Measurements from ENCODE around the gene NDC80. TPM values are rescaled to one million over a fixed set of nuclear protein-coding genes. Genes with fewer than 3 reads are reported as not detected.

NDC80 gene
- total RNA-seq, 2 experiments from 2014 or later: 81.3 to 82.2 TPM

DNA sequence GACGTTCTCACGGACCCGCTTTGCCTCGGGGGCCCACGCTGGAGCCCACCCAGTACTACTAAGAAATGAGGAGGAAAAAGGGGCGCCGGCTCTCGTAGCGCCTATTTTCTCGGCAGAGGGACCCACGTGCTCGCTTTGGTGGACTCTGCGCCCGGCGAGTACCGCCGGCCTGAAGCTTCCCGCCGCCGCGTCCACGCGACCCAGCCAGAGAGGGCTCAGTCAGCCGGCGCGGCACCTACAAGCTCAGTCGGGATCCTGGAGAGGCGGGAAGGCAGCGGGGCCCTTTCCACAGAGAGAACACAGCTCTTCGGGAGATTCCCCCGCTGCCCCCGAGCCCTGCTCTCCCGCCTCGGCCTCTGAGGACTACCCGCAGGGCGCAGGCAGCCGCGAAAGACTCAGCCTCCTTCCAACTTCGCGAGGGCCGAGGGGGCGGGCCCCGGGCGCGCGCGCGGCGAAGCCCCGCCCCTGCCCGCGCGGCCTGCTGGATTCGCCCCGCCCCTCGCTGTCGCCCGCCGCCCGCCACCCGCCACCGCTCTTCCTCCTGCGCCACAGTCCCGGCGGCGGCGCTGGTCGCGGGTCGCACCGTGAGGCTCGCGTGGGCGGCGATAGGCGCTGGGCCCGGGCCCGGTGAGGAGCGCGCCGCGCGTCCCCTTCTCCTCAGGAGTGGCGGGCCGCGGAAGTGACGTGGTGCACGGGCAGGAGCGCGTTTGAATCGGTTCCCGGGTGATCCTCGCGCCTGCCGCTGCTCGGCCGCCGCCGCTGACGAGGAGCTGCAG lies 84.0 kb downstream of the NDC80 start, which contains the start of gene SMCHD1:
Gene SMCHD1, plus strand, starts transcription at position 549 of the 776 bp plus-strand sequence. CDS start 350 bp downstream, outside the sequence.
- Mint-ChIP-seq H3K4me3 (peak within 1 kb of the TSS; percentile 95), H3K4me1 (ENCODE audit: low read depth) (peaks cover 42% of the 10 kb centered on the region), H3K27ac (peak within 1 kb of the TSS; percentile 98), H3K27me3 (no peaks in the 10 kb centered on the region), H3K9me3 (no peaks in the 10 kb centered on the region), H3K36me3 (ENCODE audit: low read depth) (peaks cover 26% of the 10 kb centered on the region)
- intact Hi-C loops (cut with micrococcal nuclease): loop anchor here (5.0 kb wide), 1 partner anchor 83 kb away; the partner anchor contains the start of genes METTL4 and NDC80
- ChIA-PET CTCF (interaction anchor here (1.2 to 3.0 kb wide), 4 partner anchors 19 to 67 kb away, joined by 3 to 7 read pairs (median 5); no protein-coding TSS in a partner anchor), POLR2A (interaction anchor here (0.6 to 5.2 kb wide), 29 partner anchors 11 to 797 kb away, joined by 3 to 76 read pairs (median 4); partner anchors contain the start of genes METTL4 and NDC80)
- TF ChIP-seq, protein P1, sequence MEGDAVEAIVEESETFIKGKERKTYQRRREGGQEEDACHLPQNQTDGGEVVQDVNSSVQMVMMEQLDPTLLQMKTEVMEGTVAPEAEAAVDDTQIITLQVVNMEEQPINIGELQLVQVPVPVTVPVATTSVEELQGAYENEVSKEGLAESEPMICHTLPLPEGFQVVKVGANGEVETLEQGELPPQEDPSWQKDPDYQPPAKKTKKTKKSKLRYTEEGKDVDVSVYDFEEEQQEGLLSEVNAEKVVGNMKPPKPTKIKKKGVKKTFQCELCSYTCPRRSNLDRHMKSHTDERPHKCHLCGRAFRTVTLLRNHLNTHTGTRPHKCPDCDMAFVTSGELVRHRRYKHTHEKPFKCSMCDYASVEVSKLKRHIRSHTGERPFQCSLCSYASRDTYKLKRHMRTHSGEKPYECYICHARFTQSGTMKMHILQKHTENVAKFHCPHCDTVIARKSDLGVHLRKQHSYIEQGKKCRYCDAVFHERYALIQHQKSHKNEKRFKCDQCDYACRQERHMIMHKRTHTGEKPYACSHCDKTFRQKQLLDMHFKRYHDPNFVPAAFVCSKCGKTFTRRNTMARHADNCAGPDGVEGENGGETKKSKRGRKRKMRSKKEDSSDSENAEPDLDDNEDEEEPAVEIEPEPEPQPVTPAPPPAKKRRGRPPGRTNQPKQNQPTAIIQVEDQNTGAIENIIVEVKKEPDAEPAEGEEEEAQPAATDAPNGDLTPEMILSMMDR (IDR thresholded peaks at IDR 0.05): no peak
- ATAC-seq: peak; percentile 82
- peak; percentile 96 for DNase-seq

DNA sequence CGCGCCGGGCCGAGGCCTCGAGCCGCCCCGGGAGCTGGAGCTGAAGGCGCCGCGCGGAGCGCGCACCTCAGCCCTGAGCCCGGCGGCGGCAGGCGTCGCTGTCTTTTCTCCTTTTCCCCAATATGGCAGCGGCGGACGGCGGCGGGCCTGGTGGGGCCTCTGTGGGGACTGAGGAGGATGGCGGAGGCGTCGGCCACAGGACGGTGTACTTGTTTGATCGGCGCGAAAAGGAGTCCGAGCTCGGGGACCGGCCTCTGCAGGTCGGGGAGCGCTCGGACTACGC lies 84.5 kb downstream of the NDC80 start:
- peak overlapping the region; percentile 95 for H3K4me3 Mint-ChIP-seq
- peaks cover 31% of the 10 kb centered on the region for H3K36me3 Mint-ChIP-seq (ENCODE audit: low read depth)
- TF ChIP-seq, protein P1 (IDR thresholded peaks at IDR 0.05): no peak
- peak overlapping the region; percentile 95 for H3K27ac Mint-ChIP-seq
- H3K9me3 Mint-ChIP-seq: no peaks in the 10 kb centered on the region
- no peak for DNase-seq
- H3K4me1 Mint-ChIP-seq (ENCODE audit: low read depth): peaks cover 43% of the 10 kb centered on the region
- intact Hi-C loops (cut with micrococcal nuclease): loop anchor here (5.0 kb wide), 1 partner anchor 84 kb away; the partner anchor contains the start of genes METTL4 and NDC80
- POLR2A ChIA-PET: interaction anchor here (0.7 to 5.2 kb wide), 27 partner anchors 10 to 796 kb away, joined by 3 to 76 read pairs (median 5); partner anchors contain the start of genes METTL4 and NDC80
- ATAC-seq: peak; percentile 35
- H3K27me3 Mint-ChIP-seq: no peaks in the 10 kb centered on the region
- CTCF ChIA-PET: interaction anchor here (1.2 to 3.0 kb wide), 4 partner anchors 18 to 67 kb away, joined by 3 to 7 read pairs (median 5); no protein-coding TSS in a partner anchor

DNA sequence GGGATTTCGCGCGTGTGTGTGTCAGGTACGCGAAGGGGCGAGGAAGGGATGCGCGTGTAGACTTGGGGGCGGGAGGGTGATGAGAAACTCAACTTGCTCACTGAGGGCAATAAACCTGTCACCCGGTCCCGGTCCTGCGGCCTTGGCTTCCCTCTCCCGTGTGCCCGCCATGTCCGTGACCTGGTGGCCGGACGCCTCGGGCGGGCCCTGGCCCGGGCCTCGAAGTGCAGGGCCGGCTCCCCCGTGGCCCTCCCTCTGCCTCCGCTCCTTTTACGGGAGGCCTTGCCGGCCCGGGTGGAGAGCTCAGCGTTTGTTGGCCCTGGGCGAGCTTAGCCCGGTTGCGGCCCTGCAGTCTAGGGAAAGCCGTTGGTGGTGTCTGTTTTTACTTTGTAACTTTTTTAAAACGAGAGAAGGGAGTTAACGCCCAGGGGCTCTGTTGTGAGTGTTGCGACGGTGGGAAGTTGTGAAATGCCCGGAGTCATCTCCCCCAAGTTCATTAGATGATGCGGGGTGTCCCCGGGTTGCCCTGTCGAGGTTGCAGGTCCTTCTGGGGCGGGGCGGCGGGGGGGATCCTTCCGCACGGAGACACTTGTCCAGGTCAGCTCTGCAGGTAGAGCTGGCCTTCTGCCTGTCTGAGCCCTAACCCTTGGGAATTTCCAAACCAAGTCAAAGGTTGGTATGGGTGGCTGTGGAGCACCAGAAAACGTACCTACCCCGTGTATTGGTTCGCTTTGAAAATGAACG lies 85.1 kb downstream of the NDC80 start:
- Mint-ChIP-seq H3K4me3 (peak overlapping the region; percentile 95), H3K9me3 (no peaks in the 10 kb centered on the region), H3K27me3 (no peaks in the 10 kb centered on the region), H3K4me1 (ENCODE audit: low read depth) (peaks cover 42% of the 10 kb centered on the region), H3K36me3 (ENCODE audit: low read depth) (peaks cover 35% of the 10 kb centered on the region), H3K27ac (peak overlapping the region; percentile 95)
- DNase-seq: peak; percentile 70
- intact Hi-C loops (cut with micrococcal nuclease): loop anchor here (5.0 kb wide), 1 partner anchor 84 kb away; the partner anchor contains the start of genes METTL4 and NDC80
- TF ChIP-seq, protein P1 (IDR thresholded peaks at IDR 0.05): no peak
- ChIA-PET POLR2A (interaction anchor here (0.7 to 5.2 kb wide), 30 partner anchors 10 to 796 kb away, joined by 3 to 76 read pairs (median 4); partner anchors contain the start of genes METTL4 and NDC80), CTCF (interaction anchor here (0.9 to 3.0 kb wide), 6 partner anchors 16 to 68 kb away, joined by 3 to 7 read pairs (median 4); no protein-coding TSS in a partner anchor)
- peak; percentile 4 for ATAC-seq

DNA sequence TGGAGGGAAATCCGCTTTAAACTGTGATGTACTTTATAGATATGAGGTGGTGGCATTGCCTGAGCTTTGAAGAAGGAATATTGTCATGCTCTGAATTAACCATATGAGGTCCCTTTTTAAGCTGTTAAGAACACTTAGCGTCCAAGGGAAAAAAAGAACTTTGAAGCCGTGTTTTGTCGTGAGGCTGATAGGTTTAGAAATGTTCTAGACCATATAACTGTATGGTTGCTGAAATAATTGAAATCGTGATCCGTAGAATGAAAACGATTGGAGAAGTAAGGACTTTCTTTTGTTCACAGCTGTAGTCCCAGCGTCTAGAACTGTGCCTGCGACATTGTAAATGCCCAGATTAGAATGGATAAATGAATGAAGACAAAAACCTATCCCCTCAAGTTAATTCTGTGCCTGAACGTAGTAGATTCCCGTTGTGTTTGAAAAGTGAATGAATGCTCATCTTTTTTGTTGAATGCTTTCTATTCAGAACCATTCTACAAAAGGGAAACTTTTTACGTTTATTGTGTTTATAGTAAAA lies 85.7 kb downstream of the NDC80 start:
- ATAC-seq (no peak), DNase-seq (no peak)
- peaks cover 42% of the 10 kb centered on the region for H3K4me1 Mint-ChIP-seq (ENCODE audit: low read depth)
- CTCF ChIA-PET: interaction anchor here (0.9 to 3.0 kb wide), 5 partner anchors 15 to 67 kb away, joined by 3 to 7 read pairs (median 3); no protein-coding TSS in a partner anchor
- peaks cover 2% of the 10 kb centered on the region for H3K9me3 Mint-ChIP-seq
- POLR2A ChIA-PET: interaction anchor here (0.9 to 5.2 kb wide), 19 partner anchors 9 to 405 kb away, joined by 3 to 76 read pairs (median 6); partner anchors contain the start of genes METTL4 and NDC80
- intact Hi-C loops (cut with micrococcal nuclease): loop anchor here (5.0 kb wide), 1 partner anchor 85 kb away; the partner anchor contains the start of genes METTL4 and NDC80
- no peaks in the 10 kb centered on the region for H3K27me3 Mint-ChIP-seq
- peak overlapping the region; percentile 95 for H3K4me3 Mint-ChIP-seq
- TF ChIP-seq, protein P1 (IDR thresholded peaks at IDR 0.05): no peak
- peak overlapping the region; percentile 95 for H3K27ac Mint-ChIP-seq
- peaks cover 37% of the 10 kb centered on the region for H3K36me3 Mint-ChIP-seq (ENCODE audit: low read depth)

Measured in activated CD8-positive, alpha-beta T cell treated with anti-CD3 and anti-CD28 coated beads for 36 hours (primary cell).